NCI-H2029 treated with DMSO at 0.1 percent for 48 hours (cell line): ENCODE measurements around the gene KRT5.
"Not testable (repeated sequence)": the region's sequence is repeated elsewhere in the genome, so short reads cannot be mapped to it uniquely, and the experiment has no call there.

Experiments used
- DNase-seq: peaks from one replicate; lab custom pipeline; 2025; lab: John Stamatoyannopoulos, UW

KRT5 gene

DNA sequence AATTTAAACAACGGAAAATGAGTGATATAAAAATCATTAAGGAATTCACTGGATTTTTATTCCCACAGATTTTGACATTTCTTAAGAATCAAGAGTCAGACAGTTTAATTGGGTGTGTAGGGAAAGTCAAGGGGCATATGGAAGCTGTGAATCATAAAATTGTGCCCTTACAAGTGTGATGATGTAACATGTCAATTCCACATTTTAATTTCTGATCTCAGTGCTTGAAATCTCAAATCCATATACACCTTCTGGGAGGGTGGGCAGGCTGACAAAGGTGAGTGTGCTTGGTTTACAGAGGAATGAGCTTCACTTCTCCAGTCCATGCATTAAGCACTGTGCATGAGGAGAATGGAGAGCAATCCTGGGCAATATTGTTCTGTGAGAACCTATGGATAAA, 26.1 kb downstream of the KRT5 start:
- no peak for DNase-seq

GRCh38 chr12:52493172-52493571, 27.0 kb downstream of the KRT5 start, which contains the start of gene KRT6A:
TSS of gene KRT6A (minus strand) at chr12:52493257. CDS start at chr12:52493188, 69 bp downstream.
- no peak for DNase-seq

DNA sequence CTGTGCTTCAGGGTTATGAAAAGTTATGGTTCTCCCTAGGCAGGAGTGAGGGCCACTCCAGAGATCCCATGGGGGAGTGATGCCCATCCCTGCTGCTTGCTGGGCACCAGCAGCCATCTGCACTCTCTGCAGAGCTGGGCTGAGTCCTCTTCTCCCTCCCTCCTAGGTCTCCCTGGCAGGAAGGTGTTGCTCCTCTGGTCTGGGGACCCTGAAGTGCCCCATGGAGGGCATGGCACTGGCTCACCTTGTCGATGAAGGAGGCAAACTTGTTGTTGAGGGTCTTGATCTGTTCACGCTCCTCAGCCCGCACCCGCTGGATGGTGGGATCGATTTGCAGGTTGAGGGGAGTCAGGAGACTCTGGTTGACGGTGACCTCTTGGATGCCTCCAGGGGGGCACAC, 27.8 kb downstream of the KRT5 start:
- DNase-seq: not testable (repeated sequence)

DNA sequence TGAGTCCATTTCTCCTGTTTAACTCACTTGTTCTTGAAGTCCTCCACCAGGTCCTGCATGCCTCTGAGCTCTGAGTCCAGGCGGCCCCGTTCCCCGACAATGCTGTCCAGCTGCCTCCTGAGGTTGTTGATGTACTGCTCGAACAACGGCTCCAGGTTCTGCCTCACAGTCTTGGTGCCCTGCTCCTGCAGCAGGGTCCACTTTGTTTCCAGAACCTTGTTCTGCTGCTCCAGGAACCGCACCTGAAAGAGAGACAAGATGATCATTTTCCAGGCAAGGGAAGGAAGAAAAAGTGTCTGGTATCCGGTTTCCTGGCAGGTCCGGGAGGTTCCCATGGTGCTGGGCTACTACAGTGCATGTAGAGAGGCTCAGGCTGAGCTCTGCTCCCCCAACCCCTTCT, 28.7 kb downstream of the KRT5 start:
- not testable (repeated sequence) for DNase-seq

- DNase-seq: no peak
Observed at GRCh38 chr12:52488736-52489135, 31.5 kb downstream of the KRT5 start.

DNA sequence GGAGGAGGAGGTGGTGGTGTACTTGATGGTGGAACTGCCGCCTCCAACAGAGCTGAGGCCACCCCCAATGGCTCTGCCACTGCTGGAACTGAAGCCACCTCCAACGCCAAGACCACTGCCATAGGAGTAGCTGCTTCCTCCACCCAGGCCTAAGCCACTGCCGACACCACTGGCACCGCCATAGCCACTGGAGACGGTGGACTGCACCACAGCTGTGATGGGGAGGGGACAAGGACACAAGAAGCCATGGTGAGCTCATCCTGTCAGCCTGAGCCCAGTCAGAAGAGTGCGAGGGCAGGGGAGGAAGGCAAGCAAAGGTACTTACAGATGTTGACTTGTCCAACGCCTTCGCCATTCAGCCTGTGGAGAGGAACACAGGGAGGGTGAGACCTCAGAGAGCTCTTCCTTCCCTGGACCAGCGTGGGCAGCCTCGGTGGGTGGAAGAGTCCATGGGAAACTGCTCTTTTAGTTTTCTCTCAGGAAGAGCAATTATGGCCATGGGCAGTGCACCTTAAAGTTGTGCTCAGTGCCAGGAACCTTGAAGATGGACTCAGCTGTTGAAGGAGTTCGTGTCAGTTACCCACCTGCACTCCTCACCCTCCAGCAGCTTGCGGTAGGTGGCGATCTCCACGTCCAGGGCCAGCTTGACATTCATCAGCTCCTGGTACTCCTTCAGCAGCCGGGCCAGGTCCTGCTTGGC, 32.3 kb downstream of the KRT5 start:
- not testable (repeated sequence) for DNase-seq

DNA sequence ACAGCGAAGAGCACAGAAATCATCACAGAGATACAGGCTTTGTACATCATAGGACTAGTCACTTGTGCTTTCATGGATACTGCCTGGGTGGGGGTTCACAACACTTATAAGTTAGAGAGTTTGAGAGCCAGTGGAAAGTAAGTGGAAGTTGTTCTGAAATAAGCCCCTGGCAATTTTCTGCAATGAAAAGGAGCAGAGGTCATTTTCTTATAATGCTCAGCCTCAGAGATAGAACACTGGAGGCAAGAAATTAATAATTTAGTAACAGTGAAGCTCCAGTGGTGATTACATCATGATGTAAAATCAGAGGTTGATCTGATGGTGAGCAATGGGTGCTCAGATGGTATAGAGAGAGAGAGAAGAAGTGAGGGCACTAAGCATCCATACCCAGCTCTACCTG, 33.0 kb downstream of the KRT5 start:
- DNase-seq: no peak

DNA sequence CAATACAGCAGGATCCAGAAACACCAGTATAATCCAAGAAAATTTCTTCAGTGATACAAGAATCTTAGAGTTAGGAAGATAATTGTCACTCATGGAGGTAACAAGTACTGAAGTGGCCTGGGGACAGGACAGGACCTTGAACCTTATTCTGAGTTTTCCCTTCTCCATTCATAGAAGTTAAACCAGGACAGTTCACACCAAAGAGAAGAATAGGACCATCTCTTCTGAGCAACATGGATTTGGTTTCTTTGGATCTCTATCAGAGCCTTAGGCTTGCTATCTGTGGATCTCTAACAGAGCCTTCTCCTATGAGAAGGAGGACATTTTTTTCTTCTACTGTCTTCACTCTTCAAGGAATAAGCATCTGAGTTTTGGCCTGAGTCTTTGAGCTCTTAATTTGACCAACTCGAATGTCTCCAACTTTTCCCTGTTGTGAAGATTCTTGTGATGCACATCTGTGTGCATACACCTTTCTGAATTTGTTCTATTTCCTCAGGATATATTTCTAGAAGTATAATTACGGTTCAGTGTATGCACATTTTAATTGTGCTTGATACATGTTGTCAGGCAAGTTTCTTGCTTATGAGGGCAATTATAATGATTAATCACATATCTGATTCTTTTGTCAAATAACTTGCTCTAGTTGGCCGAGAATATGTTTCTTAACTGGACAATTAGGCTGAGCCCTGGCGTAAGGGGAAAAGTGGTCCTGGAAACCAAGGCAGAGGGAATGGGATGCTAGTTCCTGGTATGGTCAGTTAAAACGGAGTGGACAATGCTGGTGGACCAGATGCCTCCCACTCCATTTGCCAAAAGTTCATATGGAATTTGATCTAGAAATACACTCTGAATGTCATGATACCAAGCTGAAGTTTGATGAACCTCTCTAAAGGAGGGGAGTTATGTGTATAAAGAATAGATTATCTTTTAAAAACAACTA, 33.8 kb downstream of the KRT5 start:
- no peak for DNase-seq

GRCh38 chr12:52480073-52480472, 40.1 kb downstream of the KRT5 start:
- DNase-seq: no peak

- DNase-seq: no peak
Observed at GRCh38 chr12:52477651-52478050, 42.5 kb downstream of the KRT5 start.

GRCh38 chr12:52474212-52474611, 46.0 kb downstream of the KRT5 start:
- DNase-seq: no peak

- DNase-seq: no peak
Observed at GRCh38 chr12:52473768-52474167, 46.4 kb downstream of the KRT5 start, which contains the start of gene KRT6C. TSS of gene KRT6C (minus strand) at chr12:52473805. CDS start at chr12:52473737, 68 bp downstream.

DNA sequence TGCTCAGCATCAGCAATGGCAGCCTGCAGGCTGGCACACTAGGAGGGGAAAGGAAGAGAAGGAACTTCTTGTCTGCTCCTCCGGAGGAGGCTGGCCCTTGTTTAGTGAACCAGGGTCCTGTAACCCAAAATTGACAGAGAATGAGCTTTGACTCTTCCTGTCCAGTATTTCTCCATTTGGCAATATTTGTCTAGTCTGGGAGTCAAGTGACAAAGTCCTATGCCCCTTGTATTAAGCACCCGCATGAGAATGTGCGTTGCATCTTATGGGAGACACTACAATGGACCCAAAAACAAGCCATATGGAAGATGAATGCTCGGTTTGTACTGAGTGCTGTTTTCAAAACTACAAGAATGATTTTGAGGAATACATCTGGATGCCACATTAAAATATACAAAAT, 50.3 kb downstream of the KRT5 start:
- DNase-seq: no peak

GRCh38 chr12:52464897-52465296, 55.3 kb downstream of the KRT5 start:
- DNase-seq: no peak
